Adipose tissue (tissue), 3 donors: Measurements from ENCODE around the gene PEMT. TPM values are rescaled to one million over a fixed set of nuclear protein-coding genes. Genes with fewer than 3 reads are reported as not detected.

Experiments used
- H3K27ac ChIP-seq: one replicate; pipeline ENCODE4 v1.5.1; 2013; ENCODE audit warnings: low read depth, low read length
- WGBS, 3 donors: extraction: QIAGEN DNeasy Blood & Tissue Kit; methylation state at CpG; one replicate each; pipeline ENCODE4 v1.1.7; 2013; 5-methylcytosine and 5-hydroxymethylcytosine counted together
- polyA plus RNA-seq, 3 donors: library from polyadenylated mRNA; stranded (reverse); fragments of 200-250 nt; gene quantifications; one replicate each; pipeline ENCODE4 v1.2.3, GENCODE V29; 2013
- donor health status: healthy with polysubstance abuse.
- donor health status: Bipolar disorder and iron deficiency.
- donor health status: healthy.

PEMT gene
- polyA plus RNA-seq, 3 donors = 40.9 to 263 (median 44.0) TPM

DNA sequence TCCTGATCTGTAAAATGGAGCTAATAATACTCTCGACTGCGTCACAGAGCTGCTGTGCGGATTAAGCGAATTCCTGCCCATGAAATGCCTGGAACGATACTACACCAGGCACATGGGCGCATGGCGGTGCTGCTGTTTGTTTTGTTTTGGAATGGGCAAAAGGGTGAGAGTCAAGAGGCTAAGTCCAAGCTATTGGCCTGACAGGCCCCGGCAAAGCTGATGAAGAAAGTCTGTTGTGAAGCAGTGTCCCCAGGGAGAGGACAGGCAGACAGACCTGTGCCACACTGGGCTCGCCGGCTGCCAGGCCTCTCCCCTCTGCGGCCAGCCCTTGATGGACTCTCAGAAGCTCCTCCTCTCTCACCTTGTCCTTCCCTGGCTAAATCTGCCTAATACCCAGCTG is 64.0 kb downstream of the PEMT start:
- WGBS, 3 donors = 76 to 91% (median 83%) methylated on average over 11 of the region's 11 CpGs
- no peak overlapping the region for H3K27ac ChIP-seq

DNA sequence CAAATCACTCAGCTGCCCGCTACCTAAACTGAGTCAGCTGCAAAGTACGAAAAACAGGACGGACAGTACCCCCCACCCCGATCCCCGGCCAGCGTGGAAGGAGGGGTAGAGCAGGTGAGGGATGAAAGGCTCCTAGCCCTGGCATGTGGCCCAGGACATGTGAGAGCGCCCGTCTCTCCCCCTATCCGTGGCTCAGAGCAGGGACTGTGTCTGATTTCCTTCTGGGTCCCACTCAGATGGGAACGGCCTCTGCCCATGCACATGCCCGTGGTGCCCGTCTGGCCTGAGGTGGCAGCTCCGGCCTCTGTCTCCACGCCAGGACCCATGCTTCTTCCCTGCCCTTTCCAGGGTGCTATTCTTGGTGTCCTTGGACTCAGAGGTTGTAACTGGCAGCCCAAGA is 65.1 kb downstream of the PEMT start:
- no peak overlapping the region for H3K27ac ChIP-seq
- 45 to 81% (median 77%) methylated on average over 14 of the region's 14 CpGs for WGBS, 3 donors

DNA sequence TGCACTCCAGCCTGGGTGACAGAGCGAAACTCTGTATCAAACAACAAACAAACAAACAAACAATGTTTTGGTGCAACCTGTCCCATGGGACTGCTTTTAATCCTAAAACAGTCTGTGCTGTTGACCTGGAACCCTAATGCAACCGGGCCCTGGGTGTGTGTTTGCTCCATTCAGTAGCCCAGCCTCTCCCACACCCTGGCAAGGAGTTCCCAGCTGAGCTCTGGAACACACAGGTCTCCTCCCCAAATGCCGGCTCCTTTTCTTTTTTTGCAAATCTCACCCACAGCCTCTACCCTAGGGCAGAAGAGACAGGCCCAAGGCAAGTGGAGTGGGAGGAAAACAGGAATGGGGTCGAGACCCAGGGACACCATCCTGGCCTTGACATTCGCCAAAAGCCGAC is 65.6 kb downstream of the PEMT start:
- no peak overlapping the region for H3K27ac ChIP-seq
- 63 to 80% (median 78%) methylated on average over 6 of the region's 6 CpGs for WGBS, 3 donors

DNA sequence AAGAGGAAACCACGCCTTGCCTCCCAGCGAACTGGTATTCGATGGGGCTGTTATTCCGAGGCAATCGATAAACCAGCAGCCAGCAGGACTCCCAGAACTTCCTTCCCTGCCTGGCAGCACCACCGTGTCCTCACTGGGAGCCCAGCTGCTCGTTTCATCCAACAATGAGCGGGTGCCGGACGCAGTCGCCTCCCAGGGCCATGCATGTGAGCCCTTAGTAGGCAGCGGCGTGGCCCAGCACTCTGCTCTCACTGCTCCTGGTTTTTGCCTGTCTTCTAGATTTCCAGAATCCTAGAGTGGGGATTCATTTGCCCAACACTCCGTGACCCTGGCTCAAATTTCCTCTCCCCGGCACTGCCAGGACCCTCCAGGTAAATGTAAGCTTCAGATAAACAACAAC is 66.2 kb downstream of the PEMT start:
- no peak overlapping the region for H3K27ac ChIP-seq
- WGBS, 3 donors = 73 to 87% (median 74%) methylated on average over 15 of the region's 15 CpGs

DNA sequence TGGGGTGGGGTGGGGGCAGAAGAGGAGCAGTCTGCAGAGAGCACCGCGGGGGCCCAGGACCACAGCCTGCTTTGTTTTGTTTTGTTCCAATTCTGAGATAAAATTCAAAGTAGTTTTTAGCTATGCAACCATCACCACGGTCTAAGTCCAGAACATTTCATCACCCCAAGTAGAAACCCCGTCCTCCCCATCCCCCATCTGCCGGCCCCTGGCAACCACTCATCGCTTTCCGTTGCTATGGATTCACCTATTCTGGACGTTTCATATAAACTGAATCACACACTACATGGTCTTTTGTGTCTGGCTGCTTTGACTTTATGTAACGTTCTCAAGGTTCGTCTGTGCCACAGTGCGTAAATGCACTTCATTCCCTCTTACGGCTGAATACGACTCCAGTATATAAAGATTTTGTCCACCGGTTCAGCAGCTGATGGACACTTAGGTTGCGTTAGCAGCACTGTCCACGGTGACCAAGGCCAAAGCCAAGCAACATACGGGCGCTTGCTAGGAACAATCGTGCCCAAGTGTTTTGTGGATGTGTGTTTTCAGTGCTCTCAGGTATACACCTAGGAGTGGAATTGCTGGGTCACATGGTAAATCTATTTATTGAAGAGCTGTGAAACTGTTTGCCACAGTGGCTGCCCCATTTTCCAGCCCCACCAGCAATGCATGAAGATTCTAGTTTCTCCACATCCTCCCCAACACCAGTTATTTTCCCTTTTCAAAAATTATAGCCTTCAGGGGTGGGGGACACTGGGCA is 67.6 kb downstream of the PEMT start:
- whole genome bisulfite sequencing, 3 donors = 73 to 87% (median 87%) methylated on average over 19 of the region's 19 CpGs
- H3K27ac ChIP-seq = no peak overlapping the region

DNA sequence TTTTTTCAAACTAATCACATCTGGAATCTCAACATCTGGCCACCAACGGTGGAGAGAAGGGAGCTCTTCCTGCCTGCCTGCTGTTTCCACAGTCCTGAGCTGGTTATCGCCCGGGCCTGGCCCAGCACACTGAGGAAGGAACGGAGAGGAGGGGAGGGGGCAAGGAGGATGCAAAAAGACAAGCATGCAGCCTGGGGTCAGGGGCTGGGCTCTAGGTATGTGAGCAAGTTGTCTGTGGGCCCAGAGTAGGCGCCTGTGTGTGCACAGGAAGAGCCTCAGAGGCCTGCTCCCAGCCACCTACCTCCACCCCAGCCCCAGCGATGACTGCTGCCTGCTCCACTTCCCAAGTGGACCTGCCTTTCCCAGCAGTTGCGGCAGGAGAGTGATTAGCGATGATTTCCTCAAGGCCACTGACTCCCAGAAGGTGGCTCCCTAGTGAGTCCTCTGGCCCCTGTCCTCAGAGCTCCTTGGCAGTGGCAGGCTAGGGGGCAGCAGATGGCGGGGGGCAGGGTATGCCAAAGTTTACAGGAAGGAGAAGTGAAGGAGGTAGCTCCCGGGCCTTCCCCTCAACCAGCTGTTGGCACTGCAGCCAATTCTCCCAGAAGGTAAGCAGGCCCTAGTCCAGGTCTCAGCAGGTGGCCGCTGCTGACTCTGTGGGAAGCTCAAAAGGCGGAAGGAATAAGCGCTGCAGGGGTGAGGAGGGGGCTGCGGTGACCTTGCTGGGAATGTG is 68.3 kb downstream of the PEMT start:
- no peak overlapping the region for H3K27ac ChIP-seq
- 30 to 64% (median 63%) methylated on average over 14 of the region's 14 CpGs for WGBS, 3 donors

DNA sequence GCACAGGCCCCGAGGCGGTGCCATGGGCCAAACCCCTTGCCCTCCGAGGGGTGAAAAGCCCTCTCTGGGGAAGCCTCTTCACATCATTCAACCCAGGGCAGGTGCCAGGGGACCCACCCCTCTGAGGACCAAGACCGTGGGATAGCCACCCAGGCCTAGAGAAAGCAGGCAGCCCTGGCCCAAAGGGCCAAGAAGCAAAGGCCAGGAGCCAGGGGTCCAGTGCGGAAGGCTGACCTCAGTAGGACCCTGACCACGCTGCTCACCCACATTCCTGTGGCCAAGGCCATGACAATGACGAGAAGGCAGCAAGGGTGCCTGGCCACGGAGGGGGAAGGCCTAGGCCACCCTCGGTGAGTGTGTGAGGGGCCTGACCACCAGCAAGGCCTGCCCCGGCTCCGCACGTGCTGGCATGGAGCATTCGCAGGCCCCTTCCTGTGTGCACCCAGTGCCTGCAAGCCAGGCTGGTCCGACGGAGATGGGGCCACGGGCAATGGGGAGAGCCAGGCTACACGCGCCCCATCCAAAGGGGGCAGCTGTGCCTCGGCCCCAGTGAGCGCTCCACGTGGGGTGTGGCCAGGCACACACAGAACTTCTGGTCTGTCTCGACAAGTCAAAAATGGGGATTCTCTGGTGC is 70.8 kb downstream of the PEMT start:
- H3K27ac ChIP-seq = no peak overlapping the region
- 90 to 94% (median 93%) methylated on average over 22 of the region's 22 CpGs for WGBS, 3 donors

DNA sequence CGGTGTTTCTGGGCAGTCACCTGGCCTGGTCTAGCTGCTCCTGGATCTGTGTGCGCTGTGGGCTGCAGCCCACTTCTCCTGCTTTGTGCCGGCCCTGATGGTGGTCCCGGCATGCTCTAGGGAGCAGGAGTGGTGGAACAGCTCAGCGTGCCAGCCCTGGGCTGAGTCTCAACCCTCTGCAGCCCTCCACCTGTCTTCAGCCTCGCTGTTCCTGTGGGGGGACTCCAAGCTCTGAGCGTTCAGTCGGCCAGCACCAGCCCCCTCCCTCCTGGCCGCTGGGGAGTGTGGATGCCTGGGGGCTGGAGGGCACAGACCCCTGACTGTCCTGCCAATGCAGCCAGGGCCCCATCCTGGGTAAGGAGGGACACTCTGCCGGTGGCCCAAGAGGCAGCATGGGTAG is 71.6 kb downstream of the PEMT start:
- H3K27ac ChIP-seq = no peak overlapping the region
- WGBS, 3 donors = 90 to 97% (median 95%) methylated on average over 7 to 10 of the region's 10 CpGs

DNA sequence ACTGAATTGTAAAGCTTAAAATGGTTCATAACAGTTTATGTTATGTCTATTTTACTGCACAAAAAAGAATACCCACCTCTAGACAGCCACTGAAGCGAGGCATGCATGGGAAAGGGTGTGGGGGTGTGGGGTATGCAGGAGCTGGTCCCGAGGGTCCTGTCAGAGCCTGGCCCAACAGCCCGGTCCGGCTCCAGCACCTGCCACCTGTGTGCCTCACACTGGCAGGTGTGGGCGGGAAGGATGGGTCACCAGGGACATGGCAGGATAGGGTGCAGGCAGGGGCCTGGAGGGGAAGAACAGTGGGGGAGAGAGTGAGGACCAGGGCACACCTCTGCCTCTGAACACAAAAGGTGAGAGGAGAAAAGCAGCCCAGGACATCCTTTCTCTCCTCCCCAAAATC is 72.6 kb downstream of the PEMT start:
- WGBS, 3 donors = 75 to 91% (median 90%) methylated on average over 5 of the region's 5 CpGs
- H3K27ac ChIP-seq = no peak overlapping the region

DNA sequence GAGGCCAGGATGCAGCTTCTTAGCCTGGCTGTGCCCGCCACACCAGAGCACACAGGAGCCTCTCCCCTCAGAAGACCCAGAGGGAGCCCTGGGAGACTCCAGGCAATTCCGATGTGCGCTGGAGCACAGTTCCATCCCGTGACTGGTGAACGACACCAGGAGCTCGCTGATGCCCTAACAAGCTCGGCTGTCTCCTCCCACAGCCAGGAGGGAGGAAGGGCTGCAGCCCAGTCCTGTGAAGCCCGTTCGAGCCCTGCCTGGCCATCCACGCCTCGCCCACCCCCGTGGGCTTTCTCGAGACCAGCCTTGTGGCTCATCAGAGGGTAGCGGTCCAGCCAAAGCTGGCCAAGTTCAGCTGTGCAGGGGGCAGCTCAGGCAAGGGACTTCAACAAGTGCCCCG is 73.5 kb downstream of the PEMT start:
- WGBS, 3 donors = 85 to 89% (median 89%) methylated on average over 14 to 15 of the region's 15 CpGs
- no peak overlapping the region for H3K27ac ChIP-seq

DNA sequence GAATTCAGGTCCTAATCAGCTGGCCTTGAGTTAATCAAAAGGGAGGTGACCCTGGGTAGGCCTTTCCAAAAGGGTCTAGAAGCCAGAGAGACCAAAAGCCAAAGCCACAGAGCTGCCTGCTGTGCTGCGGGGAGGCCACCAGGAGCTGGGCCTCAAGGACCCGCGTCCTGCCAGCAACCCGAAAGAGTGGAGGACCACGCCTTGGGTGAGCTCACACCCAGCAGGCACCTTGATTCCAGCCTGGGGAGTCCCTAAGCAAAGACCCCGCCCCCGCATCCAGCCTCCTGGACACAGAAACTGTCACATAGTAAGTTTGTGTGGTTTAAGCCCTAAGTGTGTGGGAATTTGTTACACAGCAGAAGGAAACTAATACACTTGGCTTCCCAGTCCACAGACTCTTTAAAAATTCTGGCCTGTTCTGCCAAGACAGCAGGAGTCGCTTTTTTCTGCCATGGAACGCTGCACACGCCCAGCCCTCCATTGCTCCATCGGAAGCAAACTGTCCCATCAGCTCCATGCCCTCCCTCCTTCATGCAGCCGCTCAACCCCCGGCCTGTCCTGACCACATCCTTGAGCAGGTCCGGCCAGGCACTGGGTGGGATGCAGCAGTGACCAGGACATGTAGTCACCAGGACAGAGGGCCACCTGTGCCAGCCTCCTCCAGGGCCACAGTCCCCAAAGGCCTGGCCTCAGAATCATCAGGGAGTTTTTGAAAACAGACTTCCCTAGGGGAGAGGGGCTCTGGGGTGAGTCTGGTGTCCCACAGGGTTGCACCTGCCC is 74.4 kb downstream of the PEMT start:
- no peak overlapping the region for H3K27ac ChIP-seq
- WGBS, 3 donors = 93 to 94% (median 94%) methylated on average over 14 of the region's 14 CpGs

DNA sequence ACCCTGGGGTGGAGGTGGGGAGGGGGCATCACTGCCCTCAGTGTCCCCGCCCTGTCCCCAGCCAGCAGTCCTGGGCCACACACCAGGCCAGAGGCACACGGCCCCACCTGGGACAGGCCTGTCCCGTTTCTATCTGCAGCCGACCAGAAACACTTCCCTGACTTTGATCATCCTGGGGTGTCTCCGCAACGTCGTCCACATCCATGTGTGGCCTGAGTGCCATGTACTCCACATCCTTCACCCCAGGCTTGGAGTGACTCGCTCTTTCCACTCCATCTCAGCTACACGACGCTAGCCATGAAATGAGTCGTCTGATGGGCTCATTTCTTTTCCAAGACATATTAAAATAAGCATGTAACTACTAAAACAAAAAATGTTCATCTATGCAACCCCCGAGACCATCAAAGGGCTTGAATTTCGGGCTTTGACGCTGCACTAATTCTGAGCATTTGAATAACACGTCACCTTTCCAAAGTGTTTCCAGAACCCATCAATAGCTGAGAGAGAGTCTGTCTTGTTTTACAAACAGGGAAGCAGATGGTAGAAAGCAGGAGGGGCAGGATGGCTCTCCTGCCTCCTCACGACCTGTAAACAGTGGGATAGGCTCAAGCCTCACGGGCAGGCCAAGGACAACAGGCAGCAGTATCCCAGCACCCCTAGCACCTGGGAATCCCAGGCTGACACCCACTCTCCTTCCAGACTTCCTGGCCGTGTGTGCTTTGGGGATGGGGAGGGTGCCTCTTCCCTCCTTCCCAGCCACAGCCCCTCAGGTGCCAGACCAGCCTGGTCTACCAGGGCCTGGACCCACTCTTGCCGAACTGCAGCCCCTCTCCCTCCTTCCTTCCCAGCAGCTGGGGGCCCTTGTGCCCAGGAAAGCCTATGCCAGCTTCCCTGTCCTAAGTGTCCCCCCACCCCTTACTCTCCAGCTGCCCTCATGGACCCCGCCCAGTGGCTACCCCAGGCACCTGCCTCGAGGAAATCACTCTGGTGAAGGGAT is 75.3 kb downstream of the PEMT start:
- peak overlapping the region; percentile 40 for H3K27ac ChIP-seq
- 79 to 86% (median 84%) methylated on average over 21 of the region's 21 CpGs for WGBS, 3 donors

DNA sequence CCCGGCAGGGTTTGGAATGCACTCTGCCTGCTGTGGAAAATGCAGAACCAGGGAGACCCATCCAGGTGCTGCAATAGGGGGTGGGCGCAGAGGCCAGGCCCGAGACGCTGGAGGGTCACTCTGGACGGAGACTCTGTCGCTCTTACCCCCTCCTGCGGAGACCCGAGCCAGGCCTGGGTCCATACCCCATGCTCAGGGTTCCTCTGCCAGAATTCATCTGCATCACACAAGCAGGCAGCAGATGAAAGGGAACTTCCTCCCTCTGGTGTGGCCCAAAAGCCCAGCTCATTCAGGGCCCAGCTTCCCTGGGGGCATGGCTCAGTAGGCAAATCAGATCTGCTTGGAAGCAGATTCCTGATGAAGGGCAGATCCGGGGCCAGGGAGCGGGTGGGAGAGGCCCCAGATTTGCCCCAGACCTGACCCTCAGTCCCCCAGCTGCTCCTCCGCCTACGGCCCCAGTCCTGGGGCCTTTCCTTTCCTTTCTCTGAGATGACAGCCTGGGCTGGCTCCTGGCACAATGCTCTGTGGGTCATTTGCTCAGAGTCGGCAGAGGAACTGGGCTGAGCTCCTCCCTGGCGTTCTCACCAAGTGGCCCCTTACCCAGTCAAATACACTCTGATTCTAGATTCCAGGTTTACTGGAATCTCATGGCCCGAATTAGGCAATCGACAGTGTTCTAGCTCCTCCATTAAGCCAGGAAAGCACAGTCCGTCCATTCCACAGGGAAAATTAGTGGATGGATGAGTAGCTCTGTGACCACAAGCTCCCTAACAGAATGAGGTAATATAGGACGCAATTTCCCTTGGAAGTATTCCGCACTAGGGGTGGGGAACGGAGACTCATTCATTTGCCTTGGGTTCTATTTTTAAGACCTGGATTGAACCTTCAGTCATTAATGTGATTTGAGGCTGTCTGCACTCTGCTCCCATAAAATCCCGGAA is 76.2 kb downstream of the PEMT start:
- 70 to 90% (median 77%) methylated on average over 21 of the region's 21 CpGs for WGBS, 3 donors
- no peak overlapping the region for H3K27ac ChIP-seq

DNA sequence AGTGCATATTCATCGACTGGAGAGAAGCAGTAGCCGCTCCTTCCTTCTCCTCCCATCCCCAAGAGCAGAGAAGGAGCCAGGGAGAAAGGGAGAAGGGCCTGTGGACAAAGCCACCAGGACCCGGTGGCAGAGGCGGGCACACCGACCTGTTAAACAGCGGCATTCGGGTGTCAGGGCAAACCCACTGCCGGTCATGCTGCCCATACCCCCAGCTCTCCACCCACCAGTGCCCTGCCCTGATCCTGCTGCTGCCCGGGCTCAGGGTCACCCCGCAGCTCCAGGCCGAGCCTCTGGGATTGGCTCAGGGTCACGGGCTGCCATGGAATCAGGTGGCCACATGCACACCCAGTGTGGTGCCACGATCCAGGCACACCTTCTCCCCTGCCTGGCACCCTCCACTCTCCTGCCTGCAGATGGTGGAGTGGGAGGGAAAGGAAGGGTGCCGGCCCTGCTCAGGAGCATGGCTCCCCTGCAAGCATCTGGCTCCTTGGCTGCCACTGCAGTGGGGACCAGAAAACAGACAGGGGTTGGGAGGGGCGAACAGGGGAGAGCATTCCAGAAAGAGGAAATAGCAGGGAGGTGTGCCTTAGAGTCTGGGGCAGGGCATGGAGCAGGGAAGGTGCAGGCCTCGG is 77.0 kb downstream of the PEMT start:
- whole genome bisulfite sequencing, 3 donors = 90 to 92% (median 91%) methylated on average over 16 of the region's 16 CpGs
- no peak overlapping the region for H3K27ac ChIP-seq

DNA sequence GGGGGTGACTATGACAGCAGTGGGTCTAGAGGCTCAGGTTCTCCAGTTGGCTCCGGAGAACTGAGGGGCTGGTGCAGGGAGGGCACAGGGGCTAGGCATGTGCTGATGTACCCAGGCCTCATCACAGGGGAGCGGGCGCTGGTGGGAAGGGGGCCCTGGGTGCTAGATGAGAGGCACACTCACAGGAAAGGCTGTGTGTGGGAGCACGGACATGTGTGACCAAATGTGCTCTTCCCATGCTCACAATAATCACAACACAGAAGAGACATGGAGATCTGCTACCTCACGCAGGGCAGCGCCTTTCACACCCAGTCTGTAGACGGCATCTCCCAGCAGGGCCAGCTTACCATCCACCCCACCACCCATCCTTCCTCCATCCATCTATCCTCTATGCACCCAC is 77.9 kb downstream of the PEMT start:
- 97 to 99% (median 99%) methylated on average over 7 of the region's 7 CpGs for WGBS, 3 donors
- no peak overlapping the region for H3K27ac ChIP-seq

DNA sequence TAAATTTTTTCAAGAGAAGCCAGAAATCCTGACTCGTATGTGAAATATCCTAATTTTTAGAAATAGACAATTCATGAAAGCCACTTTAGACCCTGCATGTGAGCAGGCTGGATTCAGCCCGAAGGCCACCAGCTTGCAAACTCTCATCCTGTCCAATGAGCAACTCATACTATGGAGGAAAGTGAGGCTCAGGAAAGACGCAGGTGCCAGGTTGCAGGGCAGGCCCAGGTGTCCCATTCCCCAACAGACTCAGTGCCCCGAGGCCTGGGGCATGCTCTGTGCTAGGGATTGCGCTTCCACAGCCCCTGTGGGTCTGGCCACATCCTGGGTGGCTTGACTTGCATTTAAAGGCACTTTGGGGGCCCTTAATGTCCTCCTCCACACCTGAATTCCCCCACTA is 78.6 kb downstream of the PEMT start:
- H3K27ac ChIP-seq = no peak overlapping the region
- 92 to 95% (median 92%) methylated on average over 5 of the region's 5 CpGs for WGBS, 3 donors
